HG03175 (cell line): ENCODE data around the gene ATP2B2.

Source experiments
- ATAC-seq: cut with Tn5 transposase; IDR thresholded peaks from one replicate; pipeline ENCODE4 v1.9.1; 2021; ENCODE audit warnings: mild to moderate bottlenecking, moderate library complexity; ENCODE audit not compliant: unreplicated experiment

ATP2B2 gene

GRCh38 chr3:10370429-10370828, 135.0 kb downstream of the ATP2B2 start:
- ATAC-seq, result no peak

- ATAC-seq, result no peak
Observed at GRCh38 chr3:10368512-10368911, 136.9 kb downstream of the ATP2B2 start.

GRCh38 chr3:10367506-10367905, 137.9 kb downstream of the ATP2B2 start:
- ATAC-seq, result no peak

- no peak for ATAC-seq
Observed at GRCh38 chr3:10366651-10367101, 138.7 kb downstream of the ATP2B2 start.

- no peak for ATAC-seq
Observed at GRCh38 chr3:10365791-10366190, 139.6 kb downstream of the ATP2B2 start.

- no peak for ATAC-seq
Observed at GRCh38 chr3:10365316-10365715, 140.1 kb downstream of the ATP2B2 start.

- ATAC-seq, result no peak
Observed at GRCh38 chr3:10364806-10365205, 140.6 kb downstream of the ATP2B2 start.

- ATAC-seq, result no peak
Observed at GRCh38 chr3:10363935-10364334, 141.5 kb downstream of the ATP2B2 start.

GRCh38 chr3:10361375-10361774, 144.0 kb downstream of the ATP2B2 start:
- no peak for ATAC-seq

- ATAC-seq, result no peak
Observed at GRCh38 chr3:10360478-10360877, 144.9 kb downstream of the ATP2B2 start.

GRCh38 chr3:10359761-10360161, 145.6 kb downstream of the ATP2B2 start:
- no peak for ATAC-seq

GRCh38 chr3:10358309-10358980, 146.9 kb downstream of the ATP2B2 start:
- ATAC-seq, result no peak

- ATAC-seq, result peak; percentile 65
Observed at GRCh38 chr3:10357592-10358308, 147.6 kb downstream of the ATP2B2 start.

- ATAC-seq, result no peak
Observed at GRCh38 chr3:10357095-10357494, 148.3 kb downstream of the ATP2B2 start.

- ATAC-seq, result no peak
Observed at GRCh38 chr3:10356461-10356981, 148.9 kb downstream of the ATP2B2 start.

GRCh38 chr3:10354361-10355015, 150.9 kb downstream of the ATP2B2 start:
- ATAC-seq, result no peak

GRCh38 chr3:10353661-10354360, 151.6 kb downstream of the ATP2B2 start:
- ATAC-seq, result no peak

GRCh38 chr3:10353160-10353559, 152.2 kb downstream of the ATP2B2 start:
- ATAC-seq, result no peak

- no peak for ATAC-seq
Observed at GRCh38 chr3:10352146-10352911, 153.1 kb downstream of the ATP2B2 start.

- ATAC-seq, result no peak
Observed at GRCh38 chr3:10351013-10351735, 154.2 kb downstream of the ATP2B2 start.
